H1 (cell line): ENCODE data around the gene C3orf18. TPM values are rescaled to one million over a fixed set of nuclear protein-coding genes. Genes with fewer than 3 reads are reported as not detected.

Experiments
- CBX5 ChIP-seq: fragments of 300-800, 300-1000 bp; sonication (generic); IDR thresholded peaks from 2 replicates; pipeline ENCODE4 v1.7.1; 2016; ENCODE audit warnings: antibody characterized with exemption, low read length, low read depth
- EGR1 ChIP-seq: IDR thresholded peaks from 2 replicates; pipeline ENCODE4 v1.6.1; 2011; ENCODE audit warnings: low read depth, low read length, borderline replicate concordance
- GABPA ChIP-seq: IDR thresholded peaks from 2 replicates; pipeline ENCODE4 v1.6.1; 2011; ENCODE audit warnings: mild to moderate bottlenecking, low read length, moderate library complexity, borderline replicate concordance; ENCODE audit not compliant: insufficient read depth
- KDM4A ChIP-seq: IDR thresholded peaks from one replicate; pipeline ENCODE4 v1.7.1; 2012; ENCODE audit warnings: low read depth, mild to moderate bottlenecking, moderate library complexity, low read length, inconsistent platforms; ENCODE audit not compliant: severe bottlenecking
- MAFK ChIP-seq: IDR thresholded peaks from 2 replicates; pipeline ENCODE4 v1.6.1; 2012; ENCODE audit warnings: low read depth, mild to moderate bottlenecking, improper control_type of control experiment, low read length
- PHF8 ChIP-seq: fragments of 200-600 bp; sonication (generic); conservative IDR thresholded peaks from 2 replicates; pipeline ENCODE4 v1.7.1; 2012; ENCODE audit warnings: low read depth, mild to moderate bottlenecking, inconsistent platforms, low read length, moderate library complexity
- SIN3A ChIP-seq, 2 experiments: IDR thresholded peaks in 1 of 2; conservative IDR thresholded peaks in 1 of 2; 2 replicates each; pipeline ENCODE4 v1.6.1; 2011 to 2012; ENCODE audit warnings: low read length in 2 of 2, improper control_type of control experiment in 1 of 2, low read depth in 1 of 2, mild to moderate bottlenecking in 1 of 2
- polyA plus RNA-seq, 7 experiments: library from polyadenylated mRNA; depleted of rRNA in 3 of 7; stranded (reverse) in 5 of 7; unstranded in 2 of 7; fragments of >200 nt in 5 of 7; fragments of 200-250 nt in 2 of 7; gene quantifications; 1 replicate in 5 of 7; 2 replicates in 1 of 7; 4 replicates in 1 of 7; pipeline versions ENCODE4 v1.2.1 to v1.2.3, GENCODE V29; 2011 to 2013; ENCODE audit warnings: missing spikeins in 2 of 7, mixed read lengths in 2 of 7
- total RNA-seq: library from RNA; stranded (reverse); fragmentation: NEBNext Ultra II Directional; extraction: Animal tissue kit (Norgen Biotek cat#: 25700); gene quantifications from 2 replicates; pipeline ENCODE4 v1.2.1, GENCODE V29; 2021
- TF ChIP-seq, protein P1 (sequence below): fragments of 300-600 bp; sonication (generic); IDR thresholded peaks from 2 replicates; pipeline ENCODE4 v1.7.1; 2012; ENCODE audit warnings: low read length, moderate library complexity, mild to moderate bottlenecking, inconsistent platforms; ENCODE audit not compliant: insufficient replicate concordance
- TF ChIP-seq, protein P2 (sequence below): IDR thresholded peaks from 2 replicates; pipeline ENCODE4 v1.6.1; 2012; ENCODE audit warnings: inconsistent platforms

C3orf18 gene
- total and polyA plus RNA-seq, 2 of the 8 experiments (the other 6 are each of a cell fraction or from before 2014, with no cell fraction given): 7.5 to 15.0 TPM

DNA sequence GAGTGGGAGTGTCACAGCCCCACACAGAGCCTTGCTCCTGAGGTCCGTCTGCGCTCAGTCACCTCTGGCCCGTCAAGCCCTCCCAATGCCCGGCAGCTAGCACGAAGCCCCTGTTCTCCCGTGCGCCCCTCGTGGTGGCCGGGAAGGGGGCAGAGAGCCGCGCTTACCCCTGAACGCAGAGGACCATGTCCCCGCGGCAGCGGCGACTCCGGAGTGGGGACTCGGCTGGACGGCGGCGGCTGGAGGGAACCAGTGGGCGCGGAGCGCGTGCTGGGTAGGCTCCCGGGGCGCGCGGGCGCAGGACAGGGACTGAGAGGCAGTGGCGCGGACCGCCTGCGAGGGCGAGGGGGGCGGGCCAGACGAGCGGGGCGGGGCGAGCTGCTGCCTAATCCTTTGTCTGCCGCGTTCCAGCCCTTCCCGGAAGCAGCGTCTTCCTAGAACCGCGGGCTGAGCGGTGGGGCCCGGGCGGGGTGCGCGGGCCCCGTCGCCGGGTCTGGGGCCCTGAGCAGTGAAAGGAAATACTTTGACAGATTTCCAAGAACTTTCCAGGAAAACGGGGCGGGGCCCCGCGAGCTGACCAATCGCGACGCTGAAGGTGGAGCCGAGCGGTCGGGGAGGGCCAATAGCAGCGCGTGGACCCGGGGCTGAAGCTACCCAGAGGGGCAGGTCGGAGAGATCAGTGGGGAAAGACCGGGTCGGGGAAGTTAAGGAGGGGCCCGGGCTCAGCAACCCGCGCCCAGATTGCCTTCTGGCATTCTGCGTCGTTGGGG lies 44.1 kb upstream of the C3orf18 start, which contains the start of gene CISH (continued):
- TF ChIP-seq, protein P1, sequence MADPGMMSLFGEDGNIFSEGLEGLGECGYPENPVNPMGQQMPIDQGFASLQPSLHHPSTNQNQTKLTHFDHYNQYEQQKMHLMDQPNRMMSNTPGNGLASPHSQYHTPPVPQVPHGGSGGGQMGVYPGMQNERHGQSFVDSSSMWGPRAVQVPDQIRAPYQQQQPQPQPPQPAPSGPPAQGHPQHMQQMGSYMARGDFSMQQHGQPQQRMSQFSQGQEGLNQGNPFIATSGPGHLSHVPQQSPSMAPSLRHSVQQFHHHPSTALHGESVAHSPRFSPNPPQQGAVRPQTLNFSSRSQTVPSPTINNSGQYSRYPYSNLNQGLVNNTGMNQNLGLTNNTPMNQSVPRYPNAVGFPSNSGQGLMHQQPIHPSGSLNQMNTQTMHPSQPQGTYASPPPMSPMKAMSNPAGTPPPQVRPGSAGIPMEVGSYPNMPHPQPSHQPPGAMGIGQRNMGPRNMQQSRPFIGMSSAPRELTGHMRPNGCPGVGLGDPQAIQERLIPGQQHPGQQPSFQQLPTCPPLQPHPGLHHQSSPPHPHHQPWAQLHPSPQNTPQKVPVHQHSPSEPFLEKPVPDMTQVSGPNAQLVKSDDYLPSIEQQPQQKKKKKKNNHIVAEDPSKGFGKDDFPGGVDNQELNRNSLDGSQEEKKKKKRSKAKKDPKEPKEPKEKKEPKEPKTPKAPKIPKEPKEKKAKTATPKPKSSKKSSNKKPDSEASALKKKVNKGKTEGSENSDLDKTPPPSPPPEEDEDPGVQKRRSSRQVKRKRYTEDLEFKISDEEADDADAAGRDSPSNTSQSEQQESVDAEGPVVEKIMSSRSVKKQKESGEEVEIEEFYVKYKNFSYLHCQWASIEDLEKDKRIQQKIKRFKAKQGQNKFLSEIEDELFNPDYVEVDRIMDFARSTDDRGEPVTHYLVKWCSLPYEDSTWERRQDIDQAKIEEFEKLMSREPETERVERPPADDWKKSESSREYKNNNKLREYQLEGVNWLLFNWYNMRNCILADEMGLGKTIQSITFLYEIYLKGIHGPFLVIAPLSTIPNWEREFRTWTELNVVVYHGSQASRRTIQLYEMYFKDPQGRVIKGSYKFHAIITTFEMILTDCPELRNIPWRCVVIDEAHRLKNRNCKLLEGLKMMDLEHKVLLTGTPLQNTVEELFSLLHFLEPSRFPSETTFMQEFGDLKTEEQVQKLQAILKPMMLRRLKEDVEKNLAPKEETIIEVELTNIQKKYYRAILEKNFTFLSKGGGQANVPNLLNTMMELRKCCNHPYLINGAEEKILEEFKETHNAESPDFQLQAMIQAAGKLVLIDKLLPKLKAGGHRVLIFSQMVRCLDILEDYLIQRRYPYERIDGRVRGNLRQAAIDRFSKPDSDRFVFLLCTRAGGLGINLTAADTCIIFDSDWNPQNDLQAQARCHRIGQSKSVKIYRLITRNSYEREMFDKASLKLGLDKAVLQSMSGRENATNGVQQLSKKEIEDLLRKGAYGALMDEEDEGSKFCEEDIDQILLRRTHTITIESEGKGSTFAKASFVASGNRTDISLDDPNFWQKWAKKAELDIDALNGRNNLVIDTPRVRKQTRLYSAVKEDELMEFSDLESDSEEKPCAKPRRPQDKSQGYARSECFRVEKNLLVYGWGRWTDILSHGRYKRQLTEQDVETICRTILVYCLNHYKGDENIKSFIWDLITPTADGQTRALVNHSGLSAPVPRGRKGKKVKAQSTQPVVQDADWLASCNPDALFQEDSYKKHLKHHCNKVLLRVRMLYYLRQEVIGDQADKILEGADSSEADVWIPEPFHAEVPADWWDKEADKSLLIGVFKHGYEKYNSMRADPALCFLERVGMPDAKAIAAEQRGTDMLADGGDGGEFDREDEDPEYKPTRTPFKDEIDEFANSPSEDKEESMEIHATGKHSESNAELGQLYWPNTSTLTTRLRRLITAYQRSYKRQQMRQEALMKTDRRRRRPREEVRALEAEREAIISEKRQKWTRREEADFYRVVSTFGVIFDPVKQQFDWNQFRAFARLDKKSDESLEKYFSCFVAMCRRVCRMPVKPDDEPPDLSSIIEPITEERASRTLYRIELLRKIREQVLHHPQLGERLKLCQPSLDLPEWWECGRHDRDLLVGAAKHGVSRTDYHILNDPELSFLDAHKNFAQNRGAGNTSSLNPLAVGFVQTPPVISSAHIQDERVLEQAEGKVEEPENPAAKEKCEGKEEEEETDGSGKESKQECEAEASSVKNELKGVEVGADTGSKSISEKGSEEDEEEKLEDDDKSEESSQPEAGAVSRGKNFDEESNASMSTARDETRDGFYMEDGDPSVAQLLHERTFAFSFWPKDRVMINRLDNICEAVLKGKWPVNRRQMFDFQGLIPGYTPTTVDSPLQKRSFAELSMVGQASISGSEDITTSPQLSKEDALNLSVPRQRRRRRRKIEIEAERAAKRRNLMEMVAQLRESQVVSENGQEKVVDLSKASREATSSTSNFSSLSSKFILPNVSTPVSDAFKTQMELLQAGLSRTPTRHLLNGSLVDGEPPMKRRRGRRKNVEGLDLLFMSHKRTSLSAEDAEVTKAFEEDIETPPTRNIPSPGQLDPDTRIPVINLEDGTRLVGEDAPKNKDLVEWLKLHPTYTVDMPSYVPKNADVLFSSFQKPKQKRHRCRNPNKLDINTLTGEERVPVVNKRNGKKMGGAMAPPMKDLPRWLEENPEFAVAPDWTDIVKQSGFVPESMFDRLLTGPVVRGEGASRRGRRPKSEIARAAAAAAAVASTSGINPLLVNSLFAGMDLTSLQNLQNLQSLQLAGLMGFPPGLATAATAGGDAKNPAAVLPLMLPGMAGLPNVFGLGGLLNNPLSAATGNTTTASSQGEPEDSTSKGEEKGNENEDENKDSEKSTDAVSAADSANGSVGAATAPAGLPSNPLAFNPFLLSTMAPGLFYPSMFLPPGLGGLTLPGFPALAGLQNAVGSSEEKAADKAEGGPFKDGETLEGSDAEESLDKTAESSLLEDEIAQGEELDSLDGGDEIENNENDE: no peak
- TF ChIP-seq CBX5 (no peak), GABPA (peak; percentile 46; the same call in 1 of the 2 replicates), MAFK (no peak), EGR1 (no peak), KDM4A (peak; percentile 87), PHF8 (peak; percentile 49; the same call in 1 of the 2 replicates), SIN3A (conservative IDR thresholded peaks at IDR 0.05 in 1 of 2, IDR thresholded peaks at IDR 0.05 in 1 of 2; ENCODE audit: low read depth in 1 of 2, low read length in 2 of 2) (peak; percentile 49 to 63; a peak in 1 of 4 replicates)
- TF ChIP-seq, protein P2, sequence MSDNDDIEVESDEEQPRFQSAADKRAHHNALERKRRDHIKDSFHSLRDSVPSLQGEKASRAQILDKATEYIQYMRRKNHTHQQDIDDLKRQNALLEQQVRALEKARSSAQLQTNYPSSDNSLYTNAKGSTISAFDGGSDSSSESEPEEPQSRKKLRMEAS: peak; percentile 90
